Hepatocyte (in vitro differentiated cells): ENCODE data around the gene LRRC9.

Experiments used
- CTCF ChIP-seq: fragments of 200-600 bp; sonication (generic); IDR thresholded peaks from 2 replicates; pipeline ENCODE4 v1.5.1; 2016; ENCODE audit warnings: antibody characterized with exemption, mild to moderate bottlenecking; ENCODE audit not compliant: poor library complexity
- EZH2 ChIP-seq: fragments of 200-600 bp; sonication (generic); IDR thresholded peaks from 2 replicates; pipeline ENCODE4 v1.6.1; 2016; ENCODE audit warnings: antibody characterized with exemption, mild to moderate bottlenecking, borderline replicate concordance
- EZH2phosphoT487 ChIP-seq: fragments of 200-600 bp; sonication (generic); IDR thresholded peaks from one replicate; pipeline ENCODE4 v1.6.1; 2018; ENCODE audit warnings: antibody characterized with exemption, mild to moderate bottlenecking, low read depth, moderate library complexity; ENCODE audit not compliant: unreplicated experiment, severe bottlenecking

GRCh38 chr14:59936145-59936544 is 16.2 kb downstream of the LRRC9 start:
- TF ChIP-seq CTCF (no peak), EZH2 (no peak), EZH2phosphoT487 (no peak)
